HCT116 (cell line): Measurements from ENCODE around the gene KRTAP16-1.

ENCODE experiments used
- CEBPB ChIP-seq: IDR thresholded peaks from 2 replicates; pipeline ENCODE4 v1.6.1; 2012; ENCODE audit warnings: low read depth
- JUND ChIP-seq: IDR thresholded peaks from 2 replicates; pipeline ENCODE4 v1.6.1; 2012
- POLR2AphosphoS5 ChIP-seq: IDR thresholded peaks from 2 replicates; pipeline ENCODE4 v1.6.1; 2011; ENCODE audit warnings: mild to moderate bottlenecking, low read depth, low read length, moderate library complexity
- RAD21 ChIP-seq: IDR thresholded peaks from 2 replicates; pipeline ENCODE4 v1.6.1; 2012; ENCODE audit warnings: low read depth, mild to moderate bottlenecking
- SRF ChIP-seq: IDR thresholded peaks from 2 replicates; pipeline ENCODE4 v1.6.1; 2012; ENCODE audit warnings: low read depth
- YY1 ChIP-seq: IDR thresholded peaks from 2 replicates; pipeline ENCODE4 v1.6.1; 2011; ENCODE audit warnings: low read length, low read depth, moderate library complexity, mild to moderate bottlenecking; ENCODE audit not compliant: insufficient replicate concordance; ENCODE audit errors: extremely low read depth
- TF ChIP-seq, protein P1 (sequence below), 3 experiments: fragments of 200-600 bp in 1 of 3; sonication (generic) in 1 of 3; IDR thresholded peaks in 2 of 3; conservative IDR thresholded peaks in 1 of 3; 2 replicates each; pipeline ENCODE4 v1.5.1; 2012 to 2017; ENCODE audit warnings: low read depth in 2 of 3, low read length in 2 of 3, antibody characterized with exemption in 1 of 3, borderline replicate concordance in 1 of 3, control low read depth in 1 of 3, mild to moderate bottlenecking in 1 of 3, mixed read lengths in 1 of 3, mixed run types in 1 of 3, moderate library complexity in 1 of 3; ENCODE audit not compliant: insufficient read depth in 1 of 3
- TF ChIP-seq, protein P2 (sequence below): IDR thresholded peaks from 2 replicates; pipeline ENCODE4 v1.6.1; 2012

GRCh38 chr17:41340934-41341861 lies 32.1 kb upstream of the KRTAP16-1 start:
- TF ChIP-seq RAD21 = no peak
- TF ChIP-seq JUND = no peak
- no peak for TF ChIP-seq CEBPB
- TF ChIP-seq, protein P1, sequence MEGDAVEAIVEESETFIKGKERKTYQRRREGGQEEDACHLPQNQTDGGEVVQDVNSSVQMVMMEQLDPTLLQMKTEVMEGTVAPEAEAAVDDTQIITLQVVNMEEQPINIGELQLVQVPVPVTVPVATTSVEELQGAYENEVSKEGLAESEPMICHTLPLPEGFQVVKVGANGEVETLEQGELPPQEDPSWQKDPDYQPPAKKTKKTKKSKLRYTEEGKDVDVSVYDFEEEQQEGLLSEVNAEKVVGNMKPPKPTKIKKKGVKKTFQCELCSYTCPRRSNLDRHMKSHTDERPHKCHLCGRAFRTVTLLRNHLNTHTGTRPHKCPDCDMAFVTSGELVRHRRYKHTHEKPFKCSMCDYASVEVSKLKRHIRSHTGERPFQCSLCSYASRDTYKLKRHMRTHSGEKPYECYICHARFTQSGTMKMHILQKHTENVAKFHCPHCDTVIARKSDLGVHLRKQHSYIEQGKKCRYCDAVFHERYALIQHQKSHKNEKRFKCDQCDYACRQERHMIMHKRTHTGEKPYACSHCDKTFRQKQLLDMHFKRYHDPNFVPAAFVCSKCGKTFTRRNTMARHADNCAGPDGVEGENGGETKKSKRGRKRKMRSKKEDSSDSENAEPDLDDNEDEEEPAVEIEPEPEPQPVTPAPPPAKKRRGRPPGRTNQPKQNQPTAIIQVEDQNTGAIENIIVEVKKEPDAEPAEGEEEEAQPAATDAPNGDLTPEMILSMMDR (IDR thresholded peaks at IDR 0.05 in 2 of 3, conservative IDR thresholded peaks at IDR 0.05 in 1 of 3; ENCODE audit: borderline replicate concordance in 1 of 3, insufficient read depth in 1 of 3, low read depth in 2 of 3, low read length in 2 of 3) = no peak
- TF ChIP-seq, protein P2, sequence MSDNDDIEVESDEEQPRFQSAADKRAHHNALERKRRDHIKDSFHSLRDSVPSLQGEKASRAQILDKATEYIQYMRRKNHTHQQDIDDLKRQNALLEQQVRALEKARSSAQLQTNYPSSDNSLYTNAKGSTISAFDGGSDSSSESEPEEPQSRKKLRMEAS = no peak
- no peak for TF ChIP-seq POLR2AphosphoS5
- TF ChIP-seq SRF = no peak
- no peak for TF ChIP-seq YY1
